Measurements from ENCODE around the gene UBASH3A.

DNA sequence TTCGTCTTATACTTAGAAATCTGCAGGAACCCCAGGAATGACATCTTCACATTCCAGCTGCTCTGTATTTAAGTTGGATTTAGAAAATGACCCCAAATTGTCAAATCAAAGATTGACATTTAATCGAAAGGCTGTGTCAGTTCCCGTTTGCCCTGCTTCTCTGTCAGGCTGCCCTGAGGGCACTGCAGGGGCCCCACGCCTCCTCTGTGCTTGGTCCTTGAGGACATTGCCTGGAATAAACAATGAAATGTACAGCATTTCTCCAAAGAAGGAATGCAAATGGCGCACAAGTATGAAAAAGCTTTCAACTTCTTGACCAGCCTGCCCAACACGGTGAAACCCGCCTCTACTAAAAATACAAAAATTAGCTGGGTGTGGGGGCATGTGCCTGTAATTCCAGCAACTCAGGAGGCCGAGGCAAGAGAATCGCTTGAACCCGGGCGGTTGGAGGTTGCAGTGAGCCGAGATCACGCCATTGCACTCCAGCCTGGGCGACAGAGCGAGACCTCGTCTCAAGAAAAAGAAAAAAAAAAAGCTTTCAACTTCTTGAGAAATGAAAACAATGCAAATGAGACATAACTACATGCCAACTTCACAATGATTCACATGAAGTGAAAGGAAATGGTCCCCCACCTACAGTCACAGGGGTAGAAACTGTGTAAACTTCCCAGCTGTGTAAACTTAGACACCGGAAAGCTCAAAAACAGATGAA is 10.8 kb upstream of the UBASH3A start:
- TF ChIP-seq, protein P1, sequence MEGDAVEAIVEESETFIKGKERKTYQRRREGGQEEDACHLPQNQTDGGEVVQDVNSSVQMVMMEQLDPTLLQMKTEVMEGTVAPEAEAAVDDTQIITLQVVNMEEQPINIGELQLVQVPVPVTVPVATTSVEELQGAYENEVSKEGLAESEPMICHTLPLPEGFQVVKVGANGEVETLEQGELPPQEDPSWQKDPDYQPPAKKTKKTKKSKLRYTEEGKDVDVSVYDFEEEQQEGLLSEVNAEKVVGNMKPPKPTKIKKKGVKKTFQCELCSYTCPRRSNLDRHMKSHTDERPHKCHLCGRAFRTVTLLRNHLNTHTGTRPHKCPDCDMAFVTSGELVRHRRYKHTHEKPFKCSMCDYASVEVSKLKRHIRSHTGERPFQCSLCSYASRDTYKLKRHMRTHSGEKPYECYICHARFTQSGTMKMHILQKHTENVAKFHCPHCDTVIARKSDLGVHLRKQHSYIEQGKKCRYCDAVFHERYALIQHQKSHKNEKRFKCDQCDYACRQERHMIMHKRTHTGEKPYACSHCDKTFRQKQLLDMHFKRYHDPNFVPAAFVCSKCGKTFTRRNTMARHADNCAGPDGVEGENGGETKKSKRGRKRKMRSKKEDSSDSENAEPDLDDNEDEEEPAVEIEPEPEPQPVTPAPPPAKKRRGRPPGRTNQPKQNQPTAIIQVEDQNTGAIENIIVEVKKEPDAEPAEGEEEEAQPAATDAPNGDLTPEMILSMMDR (IDR thresholded peaks at IDR 0.05) = no peak
- no peak for TF ChIP-seq EP300 (IDR thresholded peaks at IDR 0.05)
